ENCODE measurements around the gene ACTR3C.
"Not testable (repeated sequence)": the region's sequence is repeated elsewhere in the genome, so short reads cannot be mapped to it uniquely, and the experiment has no call there.

Gene ACTR3C

DNA sequence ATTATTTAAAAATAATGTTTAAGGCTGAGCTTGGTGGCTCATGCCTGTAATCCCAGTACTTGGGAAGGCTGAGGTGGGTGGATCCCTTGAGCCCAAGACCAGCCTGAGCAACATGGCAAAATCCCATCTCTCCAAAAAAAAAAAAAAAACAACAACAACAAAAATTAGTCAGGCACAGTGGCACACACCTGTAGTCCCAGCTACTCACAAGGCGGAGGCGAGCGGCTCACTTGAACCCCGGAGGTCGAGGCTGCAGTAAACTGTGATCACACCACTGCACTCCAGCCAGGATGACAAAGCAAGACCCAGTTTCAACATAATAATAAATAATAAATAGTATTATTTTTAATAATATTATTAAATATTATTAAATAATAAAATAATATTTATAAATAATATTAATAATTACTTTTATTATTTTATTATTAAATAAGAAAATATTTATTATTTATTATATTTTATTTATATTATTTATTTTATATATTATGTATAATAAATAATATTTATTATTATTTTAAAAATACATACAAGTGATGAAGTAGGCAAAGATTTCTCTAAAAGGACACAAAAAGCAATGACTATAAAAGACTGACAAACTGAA is 8.6 kb downstream of the ACTR3C start:
- DNase-seq (ENCODE audit: low read depth): no peak
- TF ChIP-seq, protein P1, sequence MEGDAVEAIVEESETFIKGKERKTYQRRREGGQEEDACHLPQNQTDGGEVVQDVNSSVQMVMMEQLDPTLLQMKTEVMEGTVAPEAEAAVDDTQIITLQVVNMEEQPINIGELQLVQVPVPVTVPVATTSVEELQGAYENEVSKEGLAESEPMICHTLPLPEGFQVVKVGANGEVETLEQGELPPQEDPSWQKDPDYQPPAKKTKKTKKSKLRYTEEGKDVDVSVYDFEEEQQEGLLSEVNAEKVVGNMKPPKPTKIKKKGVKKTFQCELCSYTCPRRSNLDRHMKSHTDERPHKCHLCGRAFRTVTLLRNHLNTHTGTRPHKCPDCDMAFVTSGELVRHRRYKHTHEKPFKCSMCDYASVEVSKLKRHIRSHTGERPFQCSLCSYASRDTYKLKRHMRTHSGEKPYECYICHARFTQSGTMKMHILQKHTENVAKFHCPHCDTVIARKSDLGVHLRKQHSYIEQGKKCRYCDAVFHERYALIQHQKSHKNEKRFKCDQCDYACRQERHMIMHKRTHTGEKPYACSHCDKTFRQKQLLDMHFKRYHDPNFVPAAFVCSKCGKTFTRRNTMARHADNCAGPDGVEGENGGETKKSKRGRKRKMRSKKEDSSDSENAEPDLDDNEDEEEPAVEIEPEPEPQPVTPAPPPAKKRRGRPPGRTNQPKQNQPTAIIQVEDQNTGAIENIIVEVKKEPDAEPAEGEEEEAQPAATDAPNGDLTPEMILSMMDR (IDR thresholded peaks at IDR 0.05; ENCODE audit: insufficient read depth, low read depth, low read length, missing control alignments): no peak
- H3K4me3 ChIP-seq (ENCODE audit: low read depth, low read length): no peak overlapping the region

- no peak overlapping the region for H3K4me3 ChIP-seq (ENCODE audit: low read depth, low read length)
- TF ChIP-seq, protein P1 (IDR thresholded peaks at IDR 0.05; ENCODE audit: insufficient read depth, low read depth, low read length, missing control alignments): no peak
- no peak for DNase-seq (ENCODE audit: low read depth)
Measured at GRCh38 chr7:150313870-150314269, 9.5 kb downstream of the ACTR3C start.

GRCh38 chr7:150313367-150313809 is 10.0 kb downstream of the ACTR3C start:
- H3K4me3 ChIP-seq (ENCODE audit: low read depth, low read length): no peak overlapping the region
- no peak for DNase-seq (ENCODE audit: low read depth)
- TF ChIP-seq, protein P1 (IDR thresholded peaks at IDR 0.05; ENCODE audit: insufficient read depth, low read depth, low read length, missing control alignments): no peak

- not testable (repeated sequence) for DNase-seq (ENCODE audit: low read depth); H3K4me3 ChIP-seq (ENCODE audit: low read depth, low read length)
Measured at GRCh38 chr7:150312649-150313366, 10.5 kb downstream of the ACTR3C start.

- TF ChIP-seq, protein P1 (IDR thresholded peaks at IDR 0.05; ENCODE audit: insufficient read depth, low read depth, low read length, missing control alignments): no peak
- no peak for DNase-seq (ENCODE audit: low read depth)
- no peak overlapping the region for H3K4me3 ChIP-seq (ENCODE audit: low read depth, low read length)
Measured at GRCh38 chr7:150311711-150312110, 11.6 kb downstream of the ACTR3C start.

DNA sequence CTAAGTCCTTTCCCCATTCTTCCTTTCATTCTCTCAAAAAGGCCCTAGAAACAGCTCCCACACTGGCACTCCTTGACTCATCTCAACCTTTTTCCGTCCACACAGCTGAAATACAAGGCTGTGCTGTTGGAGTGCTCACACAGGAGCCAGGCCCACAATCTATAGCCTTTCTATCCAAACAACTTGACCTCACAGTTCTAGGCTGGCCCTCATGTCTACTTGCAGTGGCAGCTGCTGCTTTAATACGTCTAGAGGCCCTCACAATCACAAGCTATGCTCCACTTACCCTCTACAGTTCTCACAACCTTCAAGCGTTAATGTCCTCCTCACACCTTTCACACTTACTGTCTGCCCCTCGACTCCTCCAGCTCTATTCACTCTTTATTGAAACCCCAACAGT is 12.2 kb downstream of the ACTR3C start:
- no peak for DNase-seq (ENCODE audit: low read depth)
- H3K4me3 ChIP-seq (ENCODE audit: low read depth, low read length): no peak overlapping the region
- TF ChIP-seq, protein P1 (IDR thresholded peaks at IDR 0.05; ENCODE audit: insufficient read depth, low read depth, low read length, missing control alignments): no peak

DNA sequence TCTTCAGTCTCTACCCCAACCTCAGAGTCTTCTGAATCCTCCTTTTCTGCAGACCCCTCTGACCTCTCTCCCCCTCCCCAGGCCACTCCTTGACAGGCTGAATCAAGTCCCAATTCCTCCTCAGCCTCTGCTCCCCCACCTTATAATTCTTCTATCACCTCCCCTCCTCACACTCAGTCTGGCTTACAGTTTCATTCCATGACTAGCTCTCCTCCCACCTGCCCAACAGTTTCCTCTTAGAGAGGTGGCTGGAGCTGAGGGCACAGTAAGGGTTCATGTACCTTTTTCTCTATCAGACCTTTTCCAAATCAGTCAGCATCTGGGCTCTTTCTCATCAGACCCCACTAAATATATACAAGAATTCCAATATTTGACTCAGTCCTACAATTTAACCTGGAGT is 14.8 kb downstream of the ACTR3C start:
- H3K4me3 ChIP-seq (ENCODE audit: low read depth, low read length): no peak overlapping the region
- TF ChIP-seq, protein P1 (IDR thresholded peaks at IDR 0.05; ENCODE audit: insufficient read depth, low read depth, low read length, missing control alignments): no peak
- no peak for DNase-seq (ENCODE audit: low read depth)
